Tracheal epithelial cell (primary cell): Measurements from ENCODE around the gene EPS15. TPM values are rescaled to one million over a fixed set of nuclear protein-coding genes. Genes with fewer than 3 reads are reported as not detected.

Experiments
- total RNA-seq: library from RNA; depleted of rRNA; stranded (reverse); fragments of >200 nt; gene quantifications from 2 replicates; pipeline ENCODE4 v1.2.1, GENCODE V29; 2014

Gene EPS15
- total RNA-seq: 38.3 and 43.1 TPM in 2 replicates

GRCh38 chr1:51519048-51519864 lies at the start of gene EPS15:
TSS of gene EPS15 (minus strand) at chr1:51519266. CDS start at chr1:51519231, 35 bp downstream.

GRCh38 chr1:51330331-51331201 lies 188.5 kb downstream of the EPS15 start, which contains the start of gene TTC39A:
TSS of gene TTC39A (minus strand) at chr1:51330562. CDS start at chr1:51330477, 85 bp downstream.

Other genes with a start within 250 kb of the EPS15 start
- 8.1 and 15.2 TPM in 2 replicates for gene TTC39A, start 188.7 kb downstream of the EPS15 start, total RNA-seq
- gene OSBPL9, start 97.8 kb upstream of the EPS15 start, total RNA-seq: 88.7 TPM in 2 replicates